ENCODE data around the gene SGMS1.
"Not testable (repeated sequence)": the region's sequence is repeated elsewhere in the genome, so short reads cannot be mapped to it uniquely, and the experiment has no call there.

The SGMS1 gene

GRCh38 chr10:50390302-50390701 is 233.5 kb downstream of the SGMS1 start:
- DNase-seq, result no peak

GRCh38 chr10:50388181-50388580 is 235.6 kb downstream of the SGMS1 start:
- no peak for DNase-seq

GRCh38 chr10:50387732-50388073 is 236.1 kb downstream of the SGMS1 start:
- DNase-seq, result no peak

- no peak for DNase-seq
Observed at GRCh38 chr10:50387007-50387731, 236.6 kb downstream of the SGMS1 start.

- DNase-seq, result no peak
Observed at GRCh38 chr10:50385624-50386023, 238.1 kb downstream of the SGMS1 start.

- DNase-seq, result no peak
Observed at GRCh38 chr10:50384898-50385297, 238.9 kb downstream of the SGMS1 start.

- no peak for DNase-seq
Observed at GRCh38 chr10:50384238-50384637, 239.5 kb downstream of the SGMS1 start.

GRCh38 chr10:50382576-50383023 is 241.2 kb downstream of the SGMS1 start:
- no peak for DNase-seq

GRCh38 chr10:50381642-50382041 is 242.1 kb downstream of the SGMS1 start:
- DNase-seq, result no peak

GRCh38 chr10:50379616-50380015 is 244.1 kb downstream of the SGMS1 start:
- no peak for DNase-seq

GRCh38 chr10:50375745-50376144 is 248.0 kb downstream of the SGMS1 start:
- no peak for DNase-seq

- no peak for DNase-seq
Observed at GRCh38 chr10:50375051-50375452, 248.7 kb downstream of the SGMS1 start.

GRCh38 chr10:50373821-50374501 is 249.8 kb downstream of the SGMS1 start:
- DNase-seq, result no peak

- DNase-seq, result no peak
Observed at GRCh38 chr10:50369931-50370330, 253.8 kb downstream of the SGMS1 start.

- DNase-seq, result no peak
Observed at GRCh38 chr10:50367732-50368131, 256.0 kb downstream of the SGMS1 start.

- DNase-seq, result not testable (repeated sequence)
Observed at GRCh38 chr10:50366421-50366820, 257.3 kb downstream of the SGMS1 start.

- DNase-seq, result not testable (repeated sequence)
Observed at GRCh38 chr10:50364730-50365129, 259.0 kb downstream of the SGMS1 start.

- no peak for DNase-seq
Observed at GRCh38 chr10:50362547-50363125, 261.1 kb downstream of the SGMS1 start.

GRCh38 chr10:50361946-50362345 is 261.8 kb downstream of the SGMS1 start:
- DNase-seq, result no peak

GRCh38 chr10:50360077-50360850 is 263.5 kb downstream of the SGMS1 start:
- no peak for DNase-seq

GRCh38 chr10:50358925-50359687 is 264.6 kb downstream of the SGMS1 start:
- no peak for DNase-seq

GRCh38 chr10:50358411-50358810 is 265.3 kb downstream of the SGMS1 start:
- no peak for DNase-seq

GRCh38 chr10:50356481-50356832 is 267.3 kb downstream of the SGMS1 start:
- not testable (repeated sequence) for DNase-seq
